ENCODE results near the gene FERMT3.

Gene FERMT3

GRCh38 chr11:64249038-64249437 is 42.5 kb downstream of the FERMT3 start:
- no peak for DNase-seq (ENCODE audit: low read depth, low spot score)

GRCh38 chr11:64249563-64250414 is 43.3 kb downstream of the FERMT3 start:
- DNase-seq (ENCODE audit: low read depth, low spot score), result no peak

GRCh38 chr11:64250415-64251015 is 44.0 kb downstream of the FERMT3 start:
- DNase-seq (ENCODE audit: low read depth, low spot score), result no peak

GRCh38 chr11:64251016-64251752 is 44.7 kb downstream of the FERMT3 start, which contains the start of gene PLCB3:
TSS of gene PLCB3 (plus strand) at chr11:64251530. CDS start at chr11:64251650, 120 bp downstream.
- DNase-seq (ENCODE audit: low read depth, low spot score), result no peak

GRCh38 chr11:64251753-64252002 is 45.2 kb downstream of the FERMT3 start:
- no peak for DNase-seq (ENCODE audit: low read depth, low spot score)

- no peak for DNase-seq (ENCODE audit: low read depth, low spot score)
Measured at GRCh38 chr11:64252003-64252872, 45.7 kb downstream of the FERMT3 start.

GRCh38 chr11:64253043-64253442 is 46.5 kb downstream of the FERMT3 start:
- DNase-seq (ENCODE audit: low read depth, low spot score), result no peak

- DNase-seq (ENCODE audit: low read depth, low spot score), result no peak
Measured at GRCh38 chr11:64253481-64253880, 47.0 kb downstream of the FERMT3 start.

- DNase-seq (ENCODE audit: low read depth, low spot score), result no peak
Measured at GRCh38 chr11:64254326-64254725, 47.8 kb downstream of the FERMT3 start.

GRCh38 chr11:64255135-64256128 is 48.9 kb downstream of the FERMT3 start:
- no peak for DNase-seq (ENCODE audit: low read depth, low spot score)

GRCh38 chr11:64256300-64256699 is 49.8 kb downstream of the FERMT3 start:
- DNase-seq (ENCODE audit: low read depth, low spot score), result no peak

GRCh38 chr11:64258356-64258755 is 51.8 kb downstream of the FERMT3 start:
- DNase-seq (ENCODE audit: low read depth, low spot score), result no peak

- DNase-seq (ENCODE audit: low read depth, low spot score), result no peak
Measured at GRCh38 chr11:64258946-64259532, 52.5 kb downstream of the FERMT3 start.

- DNase-seq (ENCODE audit: low read depth, low spot score), result no peak
Measured at GRCh38 chr11:64259533-64260067, 53.1 kb downstream of the FERMT3 start.

GRCh38 chr11:64260147-64260708 is 53.7 kb downstream of the FERMT3 start:
- no peak for DNase-seq (ENCODE audit: low read depth, low spot score)

GRCh38 chr11:64261556-64262080 is 55.1 kb downstream of the FERMT3 start:
- DNase-seq (ENCODE audit: low read depth, low spot score), result no peak

- DNase-seq (ENCODE audit: low read depth, low spot score), result no peak
Measured at GRCh38 chr11:64262271-64263002, 55.9 kb downstream of the FERMT3 start.

Data from brain pericyte (primary cell).